Peyer's patch (tissue), 4 donors: Measurements from ENCODE around the gene ARF1. TPM values are rescaled to one million over a fixed set of nuclear protein-coding genes. Genes with fewer than 3 reads are reported as not detected.
A peak's percentile ranks its signal among the peaks of the same experiment; 100 is the strongest.

Experiments
- DNase-seq, 3 donors: peaks; one replicate each; pipeline ENCODE4 v3.0.0-alpha.2; 2017 to 2019
- H3K27ac ChIP-seq, 4 donors: fragments of 200-600 bp; sonication (generic); one replicate each; pipeline ENCODE4 v1.5.1; 2016 to 2019
- H3K27me3 ChIP-seq, 2 donors: fragments of 200-600 bp; sonication (generic); one replicate each; pipeline ENCODE4 v1.5.1; 2019
- H3K36me3 ChIP-seq, 3 donors: fragments of 200-600 bp; sonication (generic); one replicate each; pipeline ENCODE4 v1.5.1; 2016 to 2019
- H3K4me1 ChIP-seq, 4 donors: fragments of 200-600 bp; sonication (generic); one replicate each; pipeline ENCODE4 v1.5.1; 2016 to 2019
- H3K4me3 ChIP-seq, 4 donors: fragments of 200-600 bp; sonication (generic); 1 replicate in 3 of 4; 2 replicates in 1 of 4; pipeline ENCODE4 v1.5.1; 2016 to 2019; ENCODE audit warnings: mild to moderate bottlenecking in 1 of 4
- H3K9me3 ChIP-seq, 4 donors: fragments of 200-600 bp; sonication (generic); one replicate each; pipeline ENCODE4 v1.5.1; 2016 to 2019; ENCODE audit warnings: mild to moderate bottlenecking in 1 of 4
- CTCF ChIP-seq, 6 experiments: fragments of 450-650 bp in 4 of 6; fragments of 200-600 bp in 2 of 6; sonication (generic) in 1 of 6; IDR thresholded peaks; one replicate each; pipeline ENCODE4 v1.5.1; 2017 to 2019; ENCODE audit warnings: antibody characterized with exemption in 6 of 6, mild to moderate bottlenecking in 3 of 6, moderate library complexity in 1 of 6
- POLR2A ChIP-seq, 2 donors: fragments of 450-650 bp; IDR thresholded peaks; one replicate each; pipeline ENCODE4 v1.5.1; 2017; ENCODE audit warnings: antibody characterized with exemption in 2 of 2, mild to moderate bottlenecking in 2 of 2, moderate library complexity in 2 of 2
- total RNA-seq, 4 donors: library from RNA; depleted of rRNA; stranded (reverse); fragments of >200 nt; gene quantifications; one replicate each; pipeline ENCODE4 v1.1.0, GENCODE V29; 2016

Gene ARF1
- total RNA-seq, 4 donors from 2014 or later, result 243 to 434 (median 392) TPM

- TF ChIP-seq POLR2A (IDR thresholded peaks at IDR 0.05) (no peak), CTCF (IDR thresholded peaks at IDR 0.05) (no peak)
- Histone ChIP-seq H3K36me3 (no peaks in the 10 kb centered on the region), H3K27ac (no peak overlapping the region), H3K4me3 (no peak overlapping the region), H3K27me3 (no peaks in the 10 kb centered on the region), H3K9me3 (no peaks in the 10 kb centered on the region), H3K4me1 (no peaks in the 10 kb centered on the region)
- peak in 2 of 3 donors; percentile 37 to 41 for DNase-seq
Measured at GRCh38 chr1:228073061-228073856, 9.2 kb upstream of the ARF1 start.

- TF ChIP-seq POLR2A (IDR thresholded peaks at IDR 0.05), result no peak
- no peak for TF ChIP-seq CTCF (IDR thresholded peaks at IDR 0.05)
- no peak overlapping the region for H3K27ac ChIP-seq
- DNase-seq, result peak in 2 of 3 donors; percentile 46 to 51
- no peaks in the 10 kb centered on the region for H3K4me1 ChIP-seq
- no peaks in the 10 kb centered on the region for H3K9me3 ChIP-seq
- no peaks in the 10 kb centered on the region for H3K27me3 ChIP-seq
- H3K4me3 ChIP-seq, result no peak overlapping the region
- H3K36me3 ChIP-seq, result no peaks in the 10 kb centered on the region
Measured at GRCh38 chr1:228073857-228074545, 8.5 kb upstream of the ARF1 start.

GRCh38 chr1:228074954-228075730 lies 7.4 kb upstream of the ARF1 start:
- no peaks in the 10 kb centered on the region for H3K36me3 ChIP-seq
- H3K9me3 ChIP-seq, result no peaks in the 10 kb centered on the region
- no peak overlapping the region for H3K27ac ChIP-seq
- no peaks in the 10 kb centered on the region for H3K4me1 ChIP-seq
- TF ChIP-seq CTCF (IDR thresholded peaks at IDR 0.05), result no peak
- no peak for TF ChIP-seq POLR2A (IDR thresholded peaks at IDR 0.05)
- DNase-seq, result peak in 2 of 3 donors; percentile 43 to 44
- no peaks in the 10 kb centered on the region for H3K27me3 ChIP-seq
- H3K4me3 ChIP-seq, result no peak overlapping the region

DNA sequence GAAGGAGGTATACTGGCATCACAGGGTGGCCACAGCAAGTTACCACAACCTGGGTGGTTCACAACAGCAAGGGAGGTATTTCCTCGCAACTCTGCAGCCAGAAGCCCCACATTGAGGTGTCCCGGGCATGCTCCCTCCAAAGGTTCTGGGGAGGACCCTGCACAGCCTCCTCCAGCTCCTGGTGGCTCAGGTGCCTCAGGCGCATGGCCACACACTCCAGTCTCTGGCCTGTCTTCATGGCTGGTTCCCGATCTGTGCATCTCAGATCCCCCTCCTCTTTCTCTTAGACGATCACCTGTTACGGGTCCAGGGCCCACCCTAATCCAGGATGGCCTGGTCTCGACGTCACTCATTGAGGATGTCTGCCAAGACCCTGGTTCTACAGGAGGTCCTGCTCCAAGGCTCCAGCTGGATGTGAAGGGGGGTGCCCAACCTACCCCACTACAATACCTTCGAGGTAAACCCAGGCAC lies 6.7 kb upstream of the ARF1 start:
- no peaks in the 10 kb centered on the region for H3K9me3 ChIP-seq
- TF ChIP-seq POLR2A (IDR thresholded peaks at IDR 0.05) (no peak), CTCF (IDR thresholded peaks at IDR 0.05) (no peak)
- H3K4me3 ChIP-seq, result no peak overlapping the region
- H3K27ac ChIP-seq, result no peak overlapping the region
- H3K36me3 ChIP-seq, result no peaks in the 10 kb centered on the region
- peaks cover 0 to 6% (median 0%) of the 10 kb centered on the region in 4 donors for H3K4me1 ChIP-seq
- H3K27me3 ChIP-seq, result no peaks in the 10 kb centered on the region
- peak in 1 of 3 donors; percentile 37 for DNase-seq

DNA sequence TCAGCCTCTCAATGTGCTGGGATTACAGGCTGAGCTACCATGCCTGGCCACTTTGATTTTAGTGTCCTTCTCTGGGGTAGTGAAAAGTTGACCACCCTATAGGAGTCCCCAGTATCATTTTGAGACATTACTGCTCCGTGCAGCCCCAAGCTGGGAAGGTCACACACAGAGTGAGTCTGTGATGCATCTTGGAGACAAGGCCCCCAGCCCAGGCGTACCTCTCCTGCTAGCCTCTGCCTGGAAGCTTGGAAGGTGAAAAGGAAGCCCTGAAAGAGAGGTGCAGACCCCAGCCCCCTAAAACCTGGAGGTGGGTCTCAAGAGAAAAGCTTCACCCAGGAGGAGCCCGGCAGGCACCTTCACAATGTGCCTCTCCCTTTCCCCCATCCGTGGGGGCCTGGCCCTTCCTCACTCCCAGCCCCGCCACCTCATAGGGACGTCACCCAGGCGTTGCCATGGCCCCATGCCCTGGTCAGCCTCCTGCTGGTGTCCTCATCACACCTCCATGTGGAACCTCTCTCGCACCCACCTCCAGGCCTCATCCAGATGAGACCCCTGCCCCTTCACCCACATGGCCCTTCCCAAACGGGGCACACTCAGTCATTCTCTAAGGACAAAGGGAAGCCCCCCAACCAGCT lies 5.6 kb upstream of the ARF1 start:
- H3K27ac ChIP-seq, result no peak overlapping the region
- DNase-seq, result no peak
- no peaks in the 10 kb centered on the region for H3K36me3 ChIP-seq
- H3K27me3 ChIP-seq, result no peaks in the 10 kb centered on the region
- H3K4me1 ChIP-seq, result peaks cover 0 to 16% (median 8%) of the 10 kb centered on the region in 4 donors
- TF ChIP-seq POLR2A (IDR thresholded peaks at IDR 0.05) (no peak), CTCF (IDR thresholded peaks at IDR 0.05) (no peak)
- H3K9me3 ChIP-seq, result no peaks in the 10 kb centered on the region
- H3K4me3 ChIP-seq, result no peak overlapping the region
